Measurements from ENCODE around the gene KDM8.
"Not testable (repeated sequence)": the region's sequence is repeated elsewhere in the genome, so short reads cannot be mapped to it uniquely, and the experiment has no call there.

Gene KDM8

DNA sequence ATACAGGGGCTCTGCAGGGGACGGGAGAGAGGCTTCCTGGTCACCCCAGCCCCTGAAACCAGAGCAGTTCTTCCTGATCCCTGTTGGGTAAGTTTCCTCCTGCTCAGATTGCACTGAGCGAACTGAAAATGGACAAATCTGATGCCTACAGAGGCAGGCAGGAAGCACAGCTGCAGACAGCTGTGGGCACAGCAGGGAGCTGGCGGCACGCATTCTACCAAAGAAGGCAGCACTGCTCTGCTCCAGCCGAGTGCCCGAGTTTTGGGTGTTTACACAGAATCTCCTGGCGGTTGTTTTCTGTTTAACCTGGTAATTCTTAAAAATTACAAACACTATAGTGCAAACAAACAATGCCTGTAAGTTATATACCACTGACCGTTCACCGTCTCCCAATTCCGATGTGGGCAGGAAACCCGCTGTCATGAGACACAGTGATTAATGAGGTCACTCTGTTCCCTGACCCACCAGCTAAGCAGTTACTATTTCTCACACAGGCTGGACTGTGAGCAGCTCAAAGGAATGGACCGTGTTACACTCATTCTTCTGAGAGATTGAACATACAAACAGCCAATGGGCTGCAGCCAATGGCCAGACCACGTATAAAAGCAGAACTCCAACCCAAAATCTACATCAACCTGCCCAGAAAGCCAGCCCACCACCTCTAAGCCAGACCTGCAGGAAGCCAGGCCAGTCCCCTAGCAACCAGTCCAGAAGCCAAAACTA lies 39.7 kb downstream of the KDM8 start:
- DNase-seq (ENCODE audit: low read depth in 2 of 2): no peak

- no peak for DNase-seq (ENCODE audit: low read depth in 2 of 2)
Measured at GRCh38 chr16:27243725-27244362, 40.5 kb downstream of the KDM8 start.

- DNase-seq (ENCODE audit: low read depth in 2 of 2): no peak
Measured at GRCh38 chr16:27244363-27244755, 41.0 kb downstream of the KDM8 start.

- DNase-seq (ENCODE audit: low read depth in 2 of 2): no peak
Measured at GRCh38 chr16:27245276-27246172, 42.2 kb downstream of the KDM8 start.

DNA sequence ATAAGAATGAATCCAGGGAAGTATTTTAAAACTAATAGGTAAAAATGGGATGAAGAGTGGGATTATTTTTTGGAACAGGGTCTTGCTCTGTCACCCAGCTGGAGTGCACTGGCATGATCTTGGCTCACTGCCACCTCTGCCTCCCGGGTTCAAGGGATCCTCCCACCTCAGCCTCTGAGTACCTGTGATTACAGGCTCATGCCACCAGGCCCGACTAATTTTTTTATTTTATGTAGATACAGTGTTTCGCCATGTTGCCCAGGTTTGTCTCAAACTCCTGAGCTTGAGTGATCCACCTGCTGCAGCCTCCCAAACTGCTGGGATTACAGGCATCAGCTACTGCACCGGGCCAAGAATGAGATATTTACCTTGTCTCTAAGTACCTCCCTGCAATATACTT lies 43.1 kb downstream of the KDM8 start:
- DNase-seq (ENCODE audit: low read depth in 2 of 2): no peak

DNA sequence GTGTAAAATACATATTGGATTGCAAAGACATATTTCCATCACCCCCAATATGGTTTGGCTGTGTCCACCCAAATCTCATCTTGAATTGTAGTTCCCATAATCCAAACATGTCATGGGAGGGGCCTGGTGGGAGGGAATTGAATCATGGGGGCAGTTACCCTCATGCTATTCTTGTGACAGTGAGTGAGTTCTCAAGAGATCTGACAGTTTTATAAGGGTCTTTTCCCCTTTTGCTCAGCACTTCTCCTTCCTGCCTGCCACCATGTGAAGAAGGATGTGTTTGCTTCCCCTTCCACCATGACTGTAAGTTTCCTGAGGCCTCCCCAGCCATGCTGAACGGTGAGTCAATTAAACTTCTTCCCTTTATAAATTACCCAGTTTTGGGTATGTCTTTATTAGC lies 43.8 kb downstream of the KDM8 start:
- DNase-seq (ENCODE audit: low read depth in 2 of 2): not testable (repeated sequence)

- DNase-seq (ENCODE audit: low read depth in 2 of 2): no peak
Measured at GRCh38 chr16:27248036-27248435, 44.7 kb downstream of the KDM8 start.

DNA sequence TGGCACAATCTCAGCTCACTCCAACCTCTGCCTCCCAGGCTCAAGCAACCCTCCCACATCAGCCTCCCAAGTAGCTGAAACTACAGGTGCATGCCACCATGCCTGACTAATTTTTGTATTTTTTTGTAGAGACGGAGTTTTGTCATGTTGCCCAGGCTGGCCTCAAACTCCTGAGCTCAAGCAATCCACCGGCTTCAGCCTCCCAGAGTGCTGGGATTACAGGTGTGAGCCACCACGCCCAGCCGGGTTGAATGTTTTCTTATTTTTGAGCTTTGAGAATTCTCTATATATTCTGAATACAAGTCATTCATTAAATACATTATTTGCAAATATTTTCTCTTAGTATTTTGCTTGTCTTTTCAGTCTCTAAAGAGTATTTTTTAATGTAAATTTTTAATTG lies 45.6 kb downstream of the KDM8 start:
- DNase-seq (ENCODE audit: low read depth in 2 of 2): not testable (repeated sequence)

DNA sequence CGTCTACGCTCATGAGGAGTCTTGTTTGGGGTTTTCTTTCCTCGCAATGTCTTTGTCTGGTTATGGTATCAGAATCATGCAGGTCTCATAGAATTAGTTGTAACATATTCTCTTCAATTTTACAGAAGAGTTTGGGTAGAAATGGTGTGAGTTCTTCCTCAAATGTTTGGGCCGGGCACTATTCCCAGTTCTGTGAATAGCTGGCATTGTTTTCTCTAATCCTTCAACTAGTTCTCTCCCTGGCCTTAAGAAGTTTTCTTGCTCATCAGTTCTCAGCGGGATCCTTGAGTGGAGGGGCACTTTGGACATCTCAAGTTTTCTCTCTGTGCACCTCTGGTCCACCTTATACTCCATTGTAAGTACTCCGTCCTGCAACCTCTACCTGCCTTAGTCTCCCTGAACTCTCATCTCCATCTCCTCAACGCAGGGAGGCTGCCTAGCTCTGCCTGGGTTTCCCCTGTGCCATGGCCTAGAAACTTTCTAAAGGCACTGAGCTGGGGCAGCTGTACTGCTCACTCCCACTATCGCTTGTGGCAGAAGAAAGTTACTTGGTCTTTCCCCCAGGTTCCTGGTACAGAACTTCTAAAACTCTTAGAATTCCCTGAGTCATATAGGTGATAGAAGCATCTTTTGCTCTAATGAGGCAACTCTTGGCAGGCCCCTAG lies 48.3 kb downstream of the KDM8 start:
- no peak for DNase-seq (ENCODE audit: low read depth in 2 of 2)

DNA sequence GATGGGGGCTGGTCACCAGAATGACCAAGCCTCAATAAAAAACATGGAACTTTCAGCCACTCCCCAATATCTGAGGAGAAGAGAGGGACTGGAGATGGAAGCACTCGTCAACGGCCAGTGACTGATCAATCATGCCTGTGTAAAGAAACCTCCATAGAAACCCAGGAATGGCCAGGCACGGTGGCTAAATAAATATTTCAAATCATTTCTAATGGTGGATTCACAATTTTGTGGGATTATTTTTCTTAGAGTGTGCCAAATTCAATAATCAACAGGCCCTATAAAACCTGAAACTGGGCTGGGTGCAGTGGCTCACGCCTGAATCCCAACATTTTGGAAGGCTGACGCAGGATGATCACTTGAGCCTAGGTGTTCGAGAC lies 48.9 kb downstream of the KDM8 start:
- no peak for DNase-seq (ENCODE audit: low read depth in 2 of 2)

GRCh38 chr16:27253526-27253930 lies 50.2 kb downstream of the KDM8 start:
- DNase-seq (ENCODE audit: low read depth in 2 of 2): no peak

DNA sequence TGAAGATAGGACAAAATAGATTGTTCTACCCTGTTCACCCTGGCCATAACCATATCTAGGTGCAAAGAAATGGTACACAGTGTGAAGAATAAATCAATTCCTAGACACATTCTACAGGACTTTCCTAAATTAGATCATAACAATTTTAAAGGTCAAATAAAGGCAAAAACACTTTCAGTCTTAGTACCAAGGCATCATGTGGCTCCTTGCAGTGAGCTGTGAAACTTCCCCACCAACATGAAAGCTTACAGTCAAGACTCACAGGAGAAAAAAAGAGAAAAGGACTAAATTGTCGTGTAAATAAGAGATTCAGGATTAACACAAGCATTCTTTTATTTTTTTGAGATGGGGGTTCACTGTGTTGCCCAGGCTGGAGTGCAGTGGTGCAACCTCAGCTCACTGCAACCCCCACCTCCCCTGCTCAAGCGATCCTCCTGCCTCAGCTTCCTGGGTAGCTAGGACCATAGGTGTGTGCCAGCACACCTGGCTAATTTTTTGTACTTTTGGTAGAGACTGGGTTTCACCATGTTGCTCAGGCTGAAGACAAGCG lies 51.0 kb downstream of the KDM8 start:
- DNase-seq (ENCODE audit: low read depth in 2 of 2): no peak

- no peak for DNase-seq (ENCODE audit: low read depth in 2 of 2)
Measured at GRCh38 chr16:27256861-27257260, 53.5 kb downstream of the KDM8 start.

GRCh38 chr16:27257271-27257670 lies 53.9 kb downstream of the KDM8 start:
- no peak for DNase-seq (ENCODE audit: low read depth in 2 of 2)

DNA sequence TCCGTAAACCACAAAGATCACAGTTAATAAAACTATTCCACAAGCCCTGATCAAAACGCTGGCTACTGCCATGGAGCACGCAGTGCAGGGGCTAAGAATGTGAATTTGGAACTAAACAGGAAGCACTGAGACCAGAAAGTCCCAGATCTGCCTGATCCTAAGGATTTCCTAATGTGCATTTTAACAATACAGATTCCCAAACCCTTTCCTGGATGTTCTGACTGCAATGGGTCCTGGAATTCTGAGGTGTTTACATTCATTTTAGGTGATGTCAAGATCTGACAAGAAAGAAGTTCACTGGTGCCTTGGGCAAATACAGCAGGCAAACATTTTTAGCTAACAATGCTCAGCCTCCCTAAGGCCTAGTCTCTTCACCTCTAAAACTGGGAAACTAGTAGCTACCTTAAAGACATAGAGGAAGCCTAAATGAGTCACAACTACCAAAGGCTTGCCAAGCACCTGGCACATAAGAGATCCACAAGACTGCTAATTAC lies 55.0 kb downstream of the KDM8 start:
- no peak for DNase-seq (ENCODE audit: low read depth in 2 of 2)

DNA sequence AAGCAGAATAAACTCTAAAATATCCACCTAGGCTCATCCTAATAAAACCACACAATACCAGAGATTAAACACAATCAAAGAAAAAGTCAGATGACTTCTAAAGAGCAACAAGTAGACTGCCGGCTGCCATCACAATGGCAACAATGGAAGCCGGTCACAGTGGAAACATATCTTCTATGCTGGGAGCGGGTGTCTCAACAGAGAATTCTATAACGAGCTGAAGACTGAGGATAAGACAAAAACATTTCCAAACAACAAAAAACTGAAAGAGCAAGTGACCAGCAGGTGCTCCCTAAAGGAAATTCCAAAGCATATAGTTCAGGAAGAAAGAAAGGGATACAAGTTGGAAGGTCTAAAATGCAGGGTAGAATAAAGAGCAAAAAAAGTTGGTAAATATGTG lies 56.4 kb downstream of the KDM8 start:
- DNase-seq (ENCODE audit: low read depth in 2 of 2): no peak

DNA sequence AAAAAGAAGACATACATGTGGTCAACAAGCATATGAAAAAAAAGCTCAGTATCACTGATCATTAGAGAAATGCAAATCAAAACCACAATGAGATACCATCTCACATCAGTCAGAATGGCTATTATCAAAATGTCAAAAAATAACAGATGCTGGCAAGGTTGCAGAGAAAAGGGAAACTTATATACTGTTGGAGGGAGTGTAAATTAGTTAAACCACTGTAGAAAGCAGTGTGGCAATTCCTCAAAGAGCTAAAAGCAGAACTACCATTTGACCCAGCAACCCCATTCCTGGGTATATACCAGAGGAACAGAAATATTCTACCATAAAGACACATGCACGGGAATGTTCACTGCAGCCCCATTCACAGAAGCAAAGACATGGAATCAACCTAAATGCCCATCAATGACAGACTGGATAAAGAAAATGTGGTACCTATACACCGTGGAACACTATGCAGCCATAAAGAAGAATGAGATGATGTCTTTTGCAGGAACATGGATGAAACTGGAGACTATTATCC lies 59.6 kb downstream of the KDM8 start:
- DNase-seq (ENCODE audit: low read depth in 2 of 2): not testable (repeated sequence)

- DNase-seq (ENCODE audit: low read depth in 2 of 2): no peak
Measured at GRCh38 chr16:27264151-27264550, 60.8 kb downstream of the KDM8 start.

DNA sequence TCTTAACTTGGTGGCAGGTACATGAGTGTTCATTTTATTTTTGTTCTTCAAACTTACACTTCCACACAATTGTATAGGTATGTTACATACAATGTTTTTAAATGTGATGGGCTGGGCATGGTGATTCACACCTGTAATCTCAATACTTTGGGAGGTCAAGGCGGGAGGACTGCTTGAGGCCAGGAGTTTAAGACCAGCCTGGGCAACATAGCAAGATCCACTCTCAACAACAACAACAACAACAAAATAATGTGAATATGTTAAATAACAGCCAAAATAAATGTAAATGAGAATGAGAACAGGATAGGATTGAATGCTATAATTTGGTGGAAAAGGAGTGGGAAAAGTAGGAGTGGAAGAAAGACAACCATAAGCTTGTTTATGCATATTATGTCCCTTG lies 62.7 kb downstream of the KDM8 start:
- DNase-seq (ENCODE audit: low read depth in 2 of 2): no peak

- DNase-seq (ENCODE audit: low read depth in 2 of 2): no peak
Measured at GRCh38 chr16:27267037-27267677, 63.8 kb downstream of the KDM8 start.
